GM19351 (cell line): ENCODE measurements around the gene C1orf35.
"Not testable (repeated sequence)": the region's sequence is repeated elsewhere in the genome, so short reads cannot be mapped to it uniquely, and the experiment has no call there.

Experiments
- ATAC-seq: cut with Tn5 transposase; IDR thresholded peaks from one replicate; pipeline ENCODE4 v1.9.1; 2021; ENCODE audit warnings: mild to moderate bottlenecking, moderate library complexity; ENCODE audit not compliant: unreplicated experiment

Gene C1orf35

DNA sequence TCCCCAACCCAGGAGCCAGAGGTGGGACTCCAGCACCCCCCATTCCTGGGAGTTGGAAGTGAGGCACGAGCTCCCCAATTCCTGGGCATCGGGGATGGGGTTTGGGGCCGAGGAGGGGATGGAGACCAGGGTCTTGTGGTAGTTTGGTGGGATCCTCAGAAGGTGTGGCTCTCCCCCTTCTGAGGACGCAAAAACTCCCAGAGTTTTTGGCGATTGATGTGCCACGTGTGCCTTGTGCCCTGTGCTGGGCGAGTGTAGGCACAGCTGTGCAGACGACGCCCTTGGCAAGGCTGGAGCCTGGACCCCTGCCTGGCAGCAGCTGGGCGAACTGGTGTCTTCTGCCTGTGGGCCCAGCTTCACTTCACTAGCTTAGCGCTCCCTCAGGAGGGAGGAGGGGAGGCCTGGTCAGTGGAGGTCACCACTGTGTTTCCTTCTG lies 39.6 kb upstream of the C1orf35 start:
- ATAC-seq = no peak

DNA sequence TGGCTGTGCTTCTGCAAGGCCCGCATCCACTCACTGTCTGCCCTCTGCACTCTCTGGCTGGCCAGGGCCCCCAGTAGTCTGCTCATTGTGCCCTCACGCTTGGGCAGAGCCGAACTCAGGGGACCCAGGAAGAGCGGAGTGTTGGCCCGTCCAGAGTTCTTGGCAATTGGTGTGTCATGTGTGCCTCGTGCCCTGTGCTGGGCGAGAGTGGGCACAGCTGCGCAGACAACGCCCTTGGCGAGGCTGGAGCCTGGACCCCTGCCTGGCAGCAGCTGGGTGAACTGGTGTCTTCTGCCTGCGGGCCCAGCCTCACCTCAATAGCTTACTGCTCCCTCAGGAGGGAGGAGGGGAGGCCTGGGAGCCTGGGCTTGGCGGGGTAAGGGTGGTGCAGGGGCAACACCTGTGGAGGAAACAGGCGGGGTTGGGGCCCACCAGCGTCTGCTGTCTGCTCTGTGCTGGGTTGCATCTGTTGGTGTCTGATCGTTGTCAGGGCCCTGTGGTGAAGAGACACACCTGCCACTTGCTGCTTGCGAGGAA lies 39.1 kb upstream of the C1orf35 start:
- ATAC-seq = no peak

DNA sequence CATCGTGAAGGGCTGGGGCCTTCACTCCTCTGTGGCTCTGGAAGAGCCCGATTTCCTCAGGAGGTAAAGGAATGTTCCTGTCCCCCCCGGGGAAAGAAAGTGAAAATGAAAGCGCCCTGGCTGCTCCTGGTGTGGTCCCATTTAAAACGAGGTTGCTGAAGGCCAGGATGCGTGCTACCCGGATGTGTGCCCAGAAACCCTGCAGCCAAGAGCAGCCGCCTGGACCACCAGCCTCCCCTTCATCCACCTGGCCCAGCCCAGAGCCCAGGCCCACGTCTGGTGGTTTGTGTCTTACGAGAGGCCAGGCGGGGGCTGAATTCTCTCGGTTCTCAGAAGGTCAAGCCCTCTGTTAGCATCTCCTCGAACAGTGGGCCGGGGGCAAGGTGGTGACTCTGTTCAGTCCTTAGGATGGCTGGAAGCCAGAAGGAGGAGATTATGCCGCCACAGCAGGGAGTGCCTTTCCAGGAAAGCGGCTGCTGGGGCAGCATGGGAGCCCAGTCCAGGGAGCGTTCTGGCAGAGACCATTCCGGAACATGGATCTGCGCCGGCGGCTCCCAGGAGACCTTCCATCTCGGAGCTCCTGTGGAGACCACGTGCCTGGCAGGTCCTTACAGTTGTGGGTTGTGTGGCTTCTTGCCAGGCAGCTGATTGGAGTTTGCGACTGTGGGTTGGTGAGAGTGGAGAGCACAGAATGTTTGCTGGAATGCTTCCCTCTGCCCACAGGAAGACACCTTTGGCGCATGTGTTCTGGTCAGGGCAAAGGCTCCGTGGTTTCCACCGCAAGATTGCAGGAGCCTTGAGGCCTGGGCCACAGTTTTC lies 38.3 kb upstream of the C1orf35 start:
- ATAC-seq = no peak

DNA sequence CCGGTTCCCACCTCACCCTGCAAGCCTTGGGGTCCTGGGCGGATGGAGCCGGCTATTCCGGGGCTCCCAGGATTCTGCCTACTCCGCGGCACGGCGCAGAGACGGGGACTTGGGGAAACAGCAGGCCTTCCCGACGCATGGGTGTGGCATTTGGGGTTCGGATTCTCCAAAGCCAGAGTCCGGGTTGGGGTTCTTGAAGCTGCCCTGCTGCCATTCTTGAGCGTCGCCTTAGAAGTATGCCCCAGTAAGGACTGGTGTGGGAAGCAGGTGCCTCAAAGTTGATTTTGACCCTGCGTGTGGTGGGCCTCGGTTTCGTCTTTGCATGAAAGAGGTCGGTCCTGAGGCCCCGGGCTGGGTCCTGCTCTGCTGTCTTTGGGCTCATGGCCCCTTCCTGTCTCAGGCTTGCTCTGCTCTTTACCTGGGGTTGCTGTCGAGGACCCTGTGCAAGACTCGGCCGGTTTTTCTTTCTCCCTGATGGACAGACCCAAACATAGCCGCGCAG lies 37.6 kb upstream of the C1orf35 start:
- ATAC-seq = no peak

DNA sequence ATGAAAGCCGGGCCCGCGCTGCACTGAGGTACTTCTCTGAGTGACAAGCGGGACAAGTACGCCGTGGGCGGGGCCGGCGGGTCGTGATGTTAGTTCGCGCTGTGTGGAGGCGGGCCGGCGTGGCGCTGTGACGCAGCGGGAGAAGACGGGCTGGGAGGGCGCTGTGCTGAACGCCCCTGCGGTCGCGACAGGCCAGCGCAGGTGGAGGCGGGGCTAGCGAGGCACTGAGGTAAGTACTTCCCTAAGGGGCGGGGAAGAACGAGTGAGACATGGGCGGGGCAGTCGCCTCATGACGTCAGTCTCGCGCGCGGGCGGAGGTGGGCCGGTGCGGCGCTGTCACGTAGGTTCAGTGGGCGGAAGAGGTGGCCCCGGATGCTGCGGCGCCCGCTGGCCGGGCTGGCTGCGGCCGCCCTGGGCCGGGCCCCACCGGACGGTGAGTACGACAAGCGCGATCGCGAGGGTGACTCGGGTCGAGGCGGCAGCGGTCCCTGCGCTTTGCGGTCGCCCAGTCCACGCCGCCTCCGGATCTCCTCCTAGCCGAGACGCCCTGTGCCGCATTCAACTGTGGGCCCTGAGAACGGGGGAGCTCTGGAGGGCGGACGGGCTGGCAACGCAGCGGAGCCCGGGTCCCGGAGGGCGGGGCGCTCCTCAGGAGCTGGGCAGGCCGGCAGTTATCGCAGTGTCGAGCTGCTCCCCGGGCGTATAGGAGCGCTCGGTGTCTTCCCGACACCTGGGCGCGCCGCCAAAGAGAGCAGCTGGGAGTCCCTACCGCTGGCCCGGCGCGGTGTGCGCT lies 37.0 kb upstream of the C1orf35 start, which contains the start of gene GUK1:
GUK1 (plus strand) TSS at position 349 of the 793 bp plus-strand sequence; CDS start at position 373, 24 bp downstream.
- peak; percentile 87 for ATAC-seq

DNA sequence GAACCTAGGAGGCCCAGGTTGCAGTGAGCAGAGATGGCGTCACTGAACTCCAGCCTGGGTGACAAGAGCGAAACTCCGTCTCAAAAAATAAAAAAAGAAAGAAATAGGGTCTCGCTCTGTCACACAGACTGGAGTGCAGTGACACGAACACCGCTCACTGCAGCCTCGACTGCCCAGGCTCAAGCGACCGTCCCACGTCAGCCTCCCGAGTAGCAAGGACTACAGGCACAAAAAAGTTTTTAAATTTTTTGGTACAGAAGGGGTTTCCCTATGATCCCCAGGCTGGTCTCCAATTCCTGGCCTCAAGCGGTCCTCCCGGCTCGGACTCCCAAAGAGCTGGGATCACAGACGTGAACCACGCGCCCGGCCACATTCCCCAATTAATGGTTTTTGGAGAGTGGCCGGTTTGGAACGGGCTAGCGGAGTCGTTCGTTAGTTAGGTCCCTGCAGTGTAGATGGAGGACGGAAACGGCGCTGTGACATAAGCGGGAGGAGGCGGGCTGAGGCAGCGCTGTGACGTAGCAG lies 36.3 kb upstream of the C1orf35 start:
- ATAC-seq = no peak

DNA sequence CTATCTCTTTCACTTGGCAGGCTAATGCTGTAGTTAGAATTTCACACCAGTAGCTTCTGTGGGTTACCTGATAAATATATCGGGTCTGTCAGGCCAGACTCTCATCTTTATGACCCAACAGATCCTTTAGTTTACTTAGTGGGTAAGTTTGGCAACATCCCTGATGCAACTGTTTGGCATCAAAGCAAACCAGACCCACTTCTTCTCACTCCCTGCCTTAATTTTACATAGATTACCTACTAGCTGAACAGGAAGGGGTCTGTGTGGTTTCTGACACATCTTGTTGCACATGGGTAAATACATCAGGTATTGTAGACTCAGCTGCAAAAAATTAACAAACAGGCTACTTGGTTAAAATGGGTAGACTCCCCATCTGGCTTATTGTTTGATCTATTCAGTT lies 33.8 kb upstream of the C1orf35 start:
- ATAC-seq = no peak

DNA sequence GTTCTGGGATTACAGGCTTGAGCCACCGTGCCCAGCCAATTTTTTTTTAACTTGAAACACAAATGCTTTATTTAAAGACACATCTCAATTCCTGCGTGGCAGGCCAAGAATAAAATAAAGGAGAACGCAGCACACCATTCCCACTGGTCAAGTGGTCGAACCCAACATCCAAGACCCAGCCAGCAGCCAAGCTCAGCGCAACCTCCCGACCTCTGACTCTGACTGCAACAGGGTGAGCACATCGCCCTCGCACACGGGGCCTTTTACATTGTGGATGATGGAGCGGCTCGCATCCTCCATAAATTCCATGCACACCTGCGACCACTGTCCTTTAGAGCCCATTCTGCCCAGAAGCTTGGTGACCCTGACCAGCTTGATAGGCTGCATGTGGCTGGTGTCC lies 31.5 kb upstream of the C1orf35 start:
- no peak for ATAC-seq

DNA sequence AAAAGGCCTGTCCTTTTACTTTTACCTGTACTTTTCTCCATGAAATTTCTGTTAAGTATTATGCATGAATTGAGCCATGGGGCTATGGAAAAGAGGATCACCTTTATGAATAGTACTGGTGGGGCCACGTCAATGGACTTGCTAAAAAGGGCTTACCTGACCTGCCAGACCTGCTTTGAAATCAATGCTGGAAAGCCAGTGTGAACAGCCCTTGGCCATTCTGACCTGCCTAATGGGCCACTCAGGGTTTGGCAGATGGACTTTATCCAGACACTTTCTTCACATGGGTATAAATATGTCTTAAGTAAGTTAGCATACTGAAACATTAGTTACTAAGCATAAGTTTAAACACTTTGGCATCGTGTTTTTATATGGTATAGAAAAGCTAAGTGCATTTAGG lies 28.6 kb upstream of the C1orf35 start:
- no peak for ATAC-seq

DNA sequence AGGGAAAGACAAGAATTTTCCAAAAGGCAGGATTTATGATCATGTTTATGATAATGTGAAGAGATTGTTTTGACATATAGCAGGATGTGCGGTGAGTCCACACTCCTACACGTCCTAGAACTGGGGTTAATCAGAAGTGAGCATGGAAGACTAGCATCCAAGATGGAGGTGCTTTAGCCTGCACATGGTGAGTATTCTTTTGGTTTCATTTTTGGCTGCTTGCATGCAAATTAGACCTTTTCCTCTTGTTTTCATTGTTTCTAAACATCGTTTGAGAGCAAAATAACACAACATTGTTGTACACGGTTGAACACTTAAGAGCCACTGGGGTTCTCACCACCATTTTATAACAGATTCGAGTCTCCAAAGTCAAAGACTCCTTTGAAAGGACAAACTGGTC lies 22.1 kb upstream of the C1orf35 start:
- no peak for ATAC-seq

DNA sequence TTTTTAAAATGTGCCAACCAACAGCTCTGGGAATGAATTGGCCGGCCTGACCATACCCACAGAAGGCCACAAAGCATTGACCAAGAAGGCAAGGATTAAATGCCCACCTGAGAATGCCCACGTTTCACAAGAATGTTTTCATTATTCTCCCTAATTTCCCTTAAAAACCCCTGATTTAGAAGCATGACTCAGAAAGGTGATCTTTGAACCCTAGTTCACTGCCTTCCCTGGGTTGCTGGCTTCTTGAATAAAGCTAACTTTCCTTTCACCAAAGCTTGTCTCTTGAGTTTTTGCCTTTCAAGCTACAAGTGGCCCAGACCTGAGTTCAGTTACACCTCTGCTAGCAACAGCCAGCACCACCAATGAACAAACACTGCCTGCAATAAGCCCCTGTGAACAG lies 20.4 kb upstream of the C1orf35 start:
- no peak for ATAC-seq

DNA sequence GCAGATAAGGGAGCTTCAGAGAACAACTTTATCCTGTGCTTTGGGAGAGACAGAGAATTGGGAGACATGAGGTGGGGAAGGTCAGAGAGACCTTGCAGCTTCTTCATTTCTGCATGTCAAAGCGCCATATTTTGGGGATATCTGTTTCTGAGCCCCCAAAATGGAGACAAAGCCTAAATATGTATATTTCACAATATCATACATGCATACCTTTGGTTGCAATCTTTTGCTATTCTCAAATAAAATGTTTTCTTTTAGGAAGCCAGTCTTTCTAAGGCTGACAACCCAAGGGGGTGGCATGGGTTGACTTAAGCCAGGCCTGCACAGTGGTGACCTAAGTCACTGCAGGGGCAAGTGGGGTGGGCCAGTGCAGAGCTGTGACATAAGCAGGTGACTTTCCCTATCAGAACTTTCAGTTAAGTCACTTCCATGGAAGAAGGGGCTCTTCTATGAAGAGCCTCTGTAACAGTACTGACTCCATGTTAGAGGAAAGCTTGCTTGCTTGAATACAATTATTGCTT lies 19.9 kb upstream of the C1orf35 start:
- no peak for ATAC-seq

DNA sequence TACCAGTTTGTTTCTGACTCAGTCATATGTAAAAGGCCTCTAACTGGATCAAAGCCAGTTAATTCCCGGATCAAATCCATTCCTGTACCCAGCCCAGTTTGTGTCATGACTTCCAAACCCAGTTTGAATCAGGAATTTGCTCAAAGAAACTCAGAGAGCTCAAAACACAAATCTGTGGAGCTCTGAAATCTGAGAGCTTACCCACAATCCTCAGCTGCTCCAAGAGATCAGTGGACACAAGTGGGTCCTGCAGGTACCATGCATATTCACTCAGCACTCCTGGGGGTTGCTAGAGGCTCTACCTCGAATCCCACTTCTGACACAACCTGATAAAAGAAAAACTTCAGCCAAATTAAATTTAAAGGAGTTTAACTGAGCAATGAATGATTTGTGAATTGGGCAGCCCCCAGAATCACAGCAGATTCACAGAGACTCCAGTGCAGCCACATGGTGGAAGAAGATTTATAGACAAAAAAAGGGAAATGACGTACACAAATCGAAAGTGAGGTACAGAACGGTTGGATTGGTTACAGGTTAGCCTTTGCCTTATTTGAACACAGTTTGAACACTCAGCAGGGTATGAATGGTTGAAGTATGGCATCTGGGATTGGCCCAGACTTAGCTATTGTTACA lies 17.8 kb upstream of the C1orf35 start:
- ATAC-seq = no peak

DNA sequence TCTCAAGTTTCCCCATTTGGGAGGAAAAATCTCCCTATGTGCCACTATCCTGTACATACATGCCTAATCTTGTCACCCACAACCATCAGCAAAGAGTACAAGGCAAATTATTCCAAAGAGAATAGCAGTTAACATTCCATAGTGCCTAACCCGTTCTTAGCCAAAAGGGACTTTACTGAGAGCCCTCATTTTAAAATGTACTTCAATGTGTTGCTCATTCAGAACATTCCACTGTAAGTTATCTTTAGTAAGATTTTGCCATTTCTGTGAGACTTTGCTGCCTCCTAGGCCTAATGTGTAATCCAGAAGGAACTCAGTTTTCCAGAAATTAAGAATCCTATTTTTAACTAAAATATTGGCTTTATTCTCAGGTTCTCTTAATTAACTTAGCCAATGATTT lies 17.2 kb upstream of the C1orf35 start:
- no peak for ATAC-seq

DNA sequence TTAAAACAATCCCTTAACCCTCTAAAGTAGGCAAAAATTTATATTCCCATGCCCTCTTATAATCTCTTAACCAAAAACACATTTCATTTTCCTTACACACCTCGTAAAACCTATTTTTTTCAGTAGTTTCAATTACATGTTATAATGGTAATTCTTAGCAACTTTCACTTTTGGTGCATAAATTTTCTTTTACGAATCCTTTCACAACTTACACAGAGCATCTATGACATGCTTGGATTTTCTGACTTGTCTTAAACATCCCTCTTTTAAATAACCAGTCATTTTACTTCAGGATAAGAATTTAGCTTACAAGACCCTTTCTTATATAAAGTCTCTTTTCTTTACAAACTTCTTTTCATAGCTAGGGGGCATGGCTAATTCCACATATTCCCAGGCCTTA lies 14.9 kb upstream of the C1orf35 start:
- no peak for ATAC-seq

DNA sequence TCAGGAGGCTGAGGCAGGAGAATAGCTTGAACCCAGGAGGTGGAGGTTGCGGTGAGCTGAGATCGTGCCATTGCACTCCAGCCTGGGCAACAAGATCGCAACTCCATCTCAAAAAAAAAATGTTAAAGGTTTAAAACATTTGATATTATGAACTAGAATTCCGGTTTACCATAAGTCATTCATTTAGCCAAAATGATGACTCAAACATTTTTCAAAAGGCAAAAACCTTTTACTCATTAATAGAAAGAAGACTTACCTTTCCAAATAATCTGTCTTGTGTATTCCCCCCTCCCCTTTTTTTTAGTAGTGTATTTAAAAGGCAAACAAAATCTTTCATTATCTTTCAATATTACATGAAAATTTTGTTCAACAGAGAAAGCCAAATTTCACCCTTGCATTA lies 14.2 kb upstream of the C1orf35 start:
- no peak for ATAC-seq

DNA sequence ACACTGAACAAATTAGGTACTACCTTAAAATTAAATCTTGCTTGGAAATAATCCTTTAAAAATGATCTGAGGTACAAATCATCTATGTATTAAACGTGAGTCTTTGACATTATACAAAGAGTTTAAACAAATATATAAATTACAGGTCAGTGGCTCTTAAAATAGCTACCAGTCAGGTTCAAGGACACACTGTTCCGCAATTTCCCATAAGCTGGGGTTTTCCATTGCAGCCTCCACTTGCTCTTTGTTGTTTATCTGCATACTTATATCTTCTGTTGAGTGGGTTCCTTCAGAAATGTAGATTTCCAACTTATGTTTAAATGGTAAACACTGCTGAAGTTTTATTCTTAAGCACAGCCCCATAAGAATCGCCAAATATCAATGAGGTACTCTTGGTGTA lies 11.7 kb upstream of the C1orf35 start:
- ATAC-seq = no peak

DNA sequence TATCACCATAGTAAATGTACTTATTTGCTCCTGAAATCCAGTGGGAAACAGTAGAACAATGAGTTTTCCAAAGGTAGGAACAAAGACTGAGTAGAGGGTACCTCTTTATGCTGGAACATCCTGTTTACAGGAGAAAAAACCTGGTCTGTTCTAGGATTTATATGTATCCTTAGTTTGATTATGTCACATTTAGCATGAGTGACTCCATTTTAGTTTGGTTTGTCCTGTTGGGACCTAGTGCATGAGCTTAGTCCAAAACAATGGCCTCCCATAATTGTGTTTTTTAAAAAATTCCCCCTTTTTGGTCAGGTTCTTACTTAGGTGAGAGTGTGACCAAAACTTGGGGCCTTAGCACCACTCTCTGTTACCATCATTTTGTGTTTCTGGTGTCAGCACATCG lies 9.5 kb upstream of the C1orf35 start:
- no peak for ATAC-seq

DNA sequence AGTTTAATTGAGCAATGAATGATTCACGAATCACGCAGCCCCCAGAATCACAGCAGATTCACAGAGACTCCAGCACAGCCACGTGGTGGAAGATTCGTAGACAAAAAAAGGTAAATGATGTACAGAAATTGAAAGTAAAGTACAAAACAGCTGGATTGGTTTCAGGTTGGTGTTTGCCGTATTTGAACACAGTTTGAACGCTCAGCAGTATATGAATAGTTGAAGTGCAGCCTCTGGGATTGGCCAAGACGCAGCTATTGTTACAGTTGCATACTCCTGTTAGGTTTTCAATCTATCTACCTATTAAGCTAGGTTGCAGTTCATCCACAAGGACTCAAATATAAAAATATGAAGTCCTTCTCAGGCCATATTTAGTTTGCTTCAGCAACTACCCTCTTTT lies 9.0 kb upstream of the C1orf35 start:
- ATAC-seq = no peak

DNA sequence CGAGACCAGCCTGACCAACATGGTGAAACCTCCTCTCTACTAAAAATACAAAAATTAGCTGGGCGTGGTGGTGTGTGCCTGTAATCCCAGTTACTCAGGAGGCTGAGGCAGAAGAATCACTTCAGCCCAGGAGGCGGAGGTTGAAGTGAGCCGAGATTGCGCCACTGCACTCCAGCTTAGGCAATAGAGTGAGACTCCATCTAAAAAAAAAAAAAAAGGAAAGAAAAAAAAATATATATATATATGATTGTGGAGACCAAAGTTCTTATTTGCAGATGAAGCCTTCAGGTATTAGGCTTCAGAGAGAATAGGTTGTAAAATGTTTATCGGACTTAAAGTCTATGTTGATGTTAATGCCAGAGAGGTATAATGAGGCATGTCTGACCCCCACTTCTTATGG lies 8.2 kb upstream of the C1orf35 start:
- ATAC-seq = not testable (repeated sequence)

DNA sequence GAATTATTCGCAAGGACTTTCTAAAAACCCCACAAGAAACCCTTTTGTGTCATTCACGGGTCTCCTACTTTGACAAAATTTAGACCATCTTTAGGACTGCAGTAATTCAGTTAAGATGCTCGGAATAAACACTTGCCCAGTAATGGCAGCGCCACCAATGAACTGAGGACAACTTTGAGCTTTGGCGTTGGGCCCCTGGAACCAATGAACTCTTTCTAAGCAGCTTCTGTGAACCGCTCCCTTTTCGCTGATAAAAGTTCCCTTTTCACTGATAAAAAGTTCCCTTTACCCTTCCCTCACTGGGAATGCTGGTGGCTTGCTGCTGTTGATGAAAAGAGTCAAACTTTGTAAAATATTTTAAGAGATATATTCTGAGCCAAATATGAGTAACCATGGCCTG lies 7.4 kb upstream of the C1orf35 start:
- ATAC-seq = no peak
